HFF-Myc (cell line): ENCODE measurements around the gene PPIE.

Experiments
- DNase-seq: peaks from one replicate; pipeline ENCODE4 v3.0.0-alpha.2; 2011; ENCODE audit warnings: low read depth; ENCODE audit errors: extremely low read depth
- H3K4me3 ChIP-seq: replicated peaks from 2 replicates; pipeline ENCODE4 v1.5.1; 2011; ENCODE audit warnings: low read depth, mild to moderate bottlenecking, control low read depth, low read length
- TF ChIP-seq, protein P1 (sequence below): IDR thresholded peaks from 2 replicates; pipeline ENCODE4 v1.5.1; 2012; ENCODE audit warnings: mild to moderate bottlenecking, low read depth, low read length, control low read depth; ENCODE audit errors: missing control alignments

Gene PPIE

DNA sequence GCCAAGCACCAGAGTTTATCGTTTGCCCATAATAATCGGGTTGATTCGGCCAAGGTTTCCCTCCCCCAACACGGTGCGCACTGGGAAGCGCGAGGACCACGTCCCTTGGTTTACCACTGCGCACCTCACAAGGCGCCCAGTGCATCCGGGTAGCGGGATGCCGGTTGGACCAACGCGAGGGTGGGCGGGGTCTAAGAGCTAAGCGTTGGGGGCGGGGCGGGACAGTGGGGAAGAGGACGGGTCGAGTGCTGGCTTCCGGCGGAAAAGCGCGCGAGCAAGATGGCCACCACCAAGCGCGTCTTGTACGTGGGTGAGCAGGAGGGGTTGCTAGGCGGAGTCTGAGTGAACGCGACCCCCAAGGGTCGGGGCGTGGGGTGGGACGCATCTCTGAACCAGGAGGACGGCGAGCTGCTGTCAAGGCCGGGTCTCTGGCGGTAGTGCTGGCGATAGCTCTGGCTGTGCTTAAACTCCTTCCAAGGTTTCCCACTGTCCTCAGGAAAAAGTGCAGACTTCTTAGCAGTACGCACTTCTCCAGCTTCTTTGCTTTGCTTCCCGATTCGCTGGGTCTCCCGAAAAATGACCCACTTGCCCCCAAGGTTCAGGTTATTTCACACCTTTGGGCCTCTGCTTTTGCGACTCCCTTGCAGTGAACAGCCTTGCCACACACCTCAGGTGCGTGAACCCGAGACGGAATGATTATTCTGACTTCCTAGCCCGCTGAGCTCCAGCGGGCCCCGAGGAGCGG, at the start of gene PPIE:
Gene PPIE, plus strand, starts transcription at position 261 of the 745 bp plus-strand sequence. Its CDS starts 19 bp downstream, at position 280.
- peak; percentile 64 for DNase-seq

DNA sequence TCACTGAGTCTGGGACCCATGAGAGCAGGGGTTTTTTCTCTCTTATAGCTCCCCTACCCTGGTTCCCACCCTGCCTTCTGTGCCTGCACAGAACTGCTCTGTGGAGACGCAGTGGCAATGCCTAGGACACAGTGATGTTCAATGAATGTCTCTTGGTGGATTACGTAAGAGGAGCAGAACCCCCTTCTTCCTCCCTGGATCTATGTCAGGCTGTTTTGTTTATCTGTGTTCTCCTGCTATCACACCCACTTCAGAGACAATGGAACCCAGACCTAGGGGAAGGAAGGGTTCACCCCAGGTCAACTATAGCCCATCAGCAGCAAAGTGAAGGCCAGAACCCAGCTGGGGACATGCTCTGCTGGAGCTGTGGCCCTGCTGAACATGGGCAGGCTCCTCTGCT, 49.5 kb upstream of the PPIE start:
- DNase-seq, result no peak
- H3K4me3 ChIP-seq, result no peak overlapping the region
- TF ChIP-seq, protein P1, sequence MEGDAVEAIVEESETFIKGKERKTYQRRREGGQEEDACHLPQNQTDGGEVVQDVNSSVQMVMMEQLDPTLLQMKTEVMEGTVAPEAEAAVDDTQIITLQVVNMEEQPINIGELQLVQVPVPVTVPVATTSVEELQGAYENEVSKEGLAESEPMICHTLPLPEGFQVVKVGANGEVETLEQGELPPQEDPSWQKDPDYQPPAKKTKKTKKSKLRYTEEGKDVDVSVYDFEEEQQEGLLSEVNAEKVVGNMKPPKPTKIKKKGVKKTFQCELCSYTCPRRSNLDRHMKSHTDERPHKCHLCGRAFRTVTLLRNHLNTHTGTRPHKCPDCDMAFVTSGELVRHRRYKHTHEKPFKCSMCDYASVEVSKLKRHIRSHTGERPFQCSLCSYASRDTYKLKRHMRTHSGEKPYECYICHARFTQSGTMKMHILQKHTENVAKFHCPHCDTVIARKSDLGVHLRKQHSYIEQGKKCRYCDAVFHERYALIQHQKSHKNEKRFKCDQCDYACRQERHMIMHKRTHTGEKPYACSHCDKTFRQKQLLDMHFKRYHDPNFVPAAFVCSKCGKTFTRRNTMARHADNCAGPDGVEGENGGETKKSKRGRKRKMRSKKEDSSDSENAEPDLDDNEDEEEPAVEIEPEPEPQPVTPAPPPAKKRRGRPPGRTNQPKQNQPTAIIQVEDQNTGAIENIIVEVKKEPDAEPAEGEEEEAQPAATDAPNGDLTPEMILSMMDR, result no peak

More for the DNA sequence above, at the start of gene PPIE:
- TF ChIP-seq, protein P1, result no peak
- H3K4me3 ChIP-seq, result peak within 1 kb of the TSS; percentile 93

DNA sequence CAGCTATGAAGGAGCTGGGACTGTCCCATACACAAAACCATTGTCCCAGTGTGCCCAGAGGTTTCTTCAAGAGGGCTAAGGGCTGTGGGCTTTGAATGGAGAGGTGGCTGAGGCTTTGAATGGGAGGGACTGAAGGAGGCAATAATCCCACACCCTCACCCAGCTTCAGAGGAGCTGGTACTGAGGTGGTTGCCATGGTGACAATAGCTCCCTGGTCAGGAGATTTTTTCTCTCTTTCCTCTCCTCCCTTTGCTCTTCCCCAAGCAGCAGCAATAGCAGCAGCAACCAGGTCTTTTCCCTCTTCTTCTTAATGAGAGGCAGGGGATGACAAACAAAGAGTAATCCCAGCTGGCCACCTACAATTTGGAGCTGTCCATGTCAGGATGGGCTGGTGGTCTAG, 49.0 kb upstream of the PPIE start:
- H3K4me3 ChIP-seq, result no peak overlapping the region
- TF ChIP-seq, protein P1, result no peak
- DNase-seq, result no peak

DNA sequence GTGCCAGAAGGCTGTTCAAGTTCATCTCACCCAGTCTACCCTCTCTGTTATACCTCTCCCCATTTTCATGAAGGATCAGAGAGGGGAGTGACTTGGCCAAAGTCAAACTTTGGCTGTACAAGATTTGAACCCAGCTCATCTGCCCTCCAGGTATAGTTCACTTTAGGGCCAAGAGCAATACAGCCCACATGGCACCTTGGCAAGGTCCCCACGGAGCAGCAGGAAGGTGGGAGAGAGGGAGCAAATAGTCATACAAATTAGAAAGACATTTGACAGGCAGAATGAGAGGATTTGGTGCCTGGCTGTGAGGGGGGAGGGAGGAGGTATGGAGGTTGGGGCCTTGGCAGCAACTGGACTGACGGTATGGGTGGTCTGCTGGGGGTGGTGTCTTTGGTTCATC, 48.5 kb upstream of the PPIE start:
- TF ChIP-seq, protein P1, result no peak
- no peak for DNase-seq
- H3K4me3 ChIP-seq, result no peak overlapping the region

DNA sequence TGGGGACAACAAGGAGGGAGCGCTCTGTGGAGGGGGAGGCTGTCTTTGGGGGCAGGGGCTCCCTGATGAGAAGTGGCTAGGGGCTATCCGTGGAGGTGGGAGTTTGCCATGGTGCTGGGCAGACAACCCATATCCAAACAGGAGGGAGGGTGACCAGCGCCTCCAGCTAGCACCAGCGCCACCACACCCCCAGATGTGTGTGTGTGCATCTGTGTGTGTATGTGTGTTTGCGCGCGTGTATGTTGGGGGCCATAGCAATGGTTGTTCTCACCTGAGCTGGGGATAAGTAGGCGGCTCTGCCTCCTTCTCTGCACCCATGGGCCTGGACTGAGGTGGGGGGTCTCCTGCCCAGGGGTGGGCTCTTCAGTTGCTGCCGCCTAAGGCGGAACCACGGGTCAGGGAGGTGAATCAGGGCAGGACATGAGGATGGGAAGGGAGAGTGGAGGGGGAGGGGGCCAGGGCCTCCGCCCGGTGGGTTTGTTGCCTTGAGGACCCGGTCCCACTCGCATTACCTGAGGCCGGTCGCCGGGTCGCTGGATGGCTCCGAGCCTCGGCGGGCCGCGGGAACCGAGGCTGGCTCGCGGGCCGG, 47.8 kb upstream of the PPIE start:
- H3K4me3 ChIP-seq, result peak overlapping the region; percentile 16; the same call in 1 of the 2 replicates
- DNase-seq, result no peak
- TF ChIP-seq, protein P1, result no peak

DNA sequence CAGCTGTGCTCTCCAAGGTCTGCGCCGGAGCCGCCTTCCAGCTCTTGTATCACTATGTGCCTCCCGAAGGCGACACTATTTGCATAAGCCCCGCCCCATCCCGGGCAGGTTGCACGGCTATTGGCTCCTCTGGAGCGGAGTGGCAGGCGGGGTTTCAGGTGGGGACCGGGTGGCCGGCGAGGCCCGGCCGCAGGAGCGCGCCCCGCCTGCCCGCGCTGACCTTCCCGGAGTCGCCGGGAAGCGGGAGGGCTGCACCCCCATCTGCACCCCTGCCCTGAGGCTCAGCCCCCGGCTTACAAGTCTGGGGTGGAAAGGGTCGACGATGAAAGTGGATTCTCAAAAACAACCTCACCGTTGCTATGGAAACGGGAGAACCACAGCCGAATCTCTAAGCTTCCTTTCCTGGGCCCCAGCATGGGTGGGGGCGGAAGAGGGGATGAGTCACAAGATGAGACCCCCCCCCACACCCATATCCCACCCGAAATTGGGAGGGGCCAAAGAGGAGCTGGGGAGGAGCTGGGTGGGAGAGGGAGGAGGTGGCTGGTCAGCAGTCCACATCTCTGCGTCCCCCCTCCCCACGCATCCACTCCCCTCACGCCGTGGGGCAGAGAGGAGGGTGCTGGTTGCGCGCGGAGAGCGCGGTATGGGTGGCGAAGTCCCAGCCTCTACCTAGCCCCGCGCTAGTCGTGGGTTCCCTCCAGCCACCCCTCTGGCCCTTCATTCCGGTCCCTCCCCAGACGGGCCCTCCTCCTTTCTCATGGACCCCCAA, 47.1 kb upstream of the PPIE start, which contains the start of gene HPCAL4:
Gene HPCAL4, minus strand, starts transcription at position 51 of the 769 bp plus-strand sequence. CDS start 6,830 bp downstream, outside the sequence.
- peak within 1 kb of the TSS; percentile 16; the same call in 1 of the 2 replicates for H3K4me3 ChIP-seq
- TF ChIP-seq, protein P1, result no peak
- DNase-seq, result peak; percentile 25
